ENCODE data around the gene CHD6. TPM values are rescaled to one million over a fixed set of nuclear protein-coding genes. Genes with fewer than 3 reads are reported as not detected.

The CHD6 gene
- total RNA-seq, 1 experiment from 2014 or later, result 26.6 TPM

GRCh38 chr20:41499064-41499463 is 119.1 kb downstream of the CHD6 start:
- RAD21 ChIA-PET (ENCODE audit: low non-redundant PET in 1 of 2, low total read pairs in 2 of 2, uncharacterized antibody in 2 of 2, unreplicated experiment in 2 of 2), result no interaction called here
- DNase-seq (ENCODE audit: low read depth, low spot score) (no peak), ATAC-seq (no peak)
- H3K27me3 ChIP-seq (ENCODE audit: insufficient read depth, low read length), result no peaks in the 10 kb centered on the region
- POLR2A ChIA-PET, result no interaction called here
- CTCF ChIA-PET, result no interaction called here
- no peaks in the 10 kb centered on the region for H3K36me3 ChIP-seq (ENCODE audit: control insufficient read depth in 1 of 2, insufficient read depth in 2 of 2, low read length in 2 of 2)
- H3K79me2 ChIP-seq (ENCODE audit: insufficient read depth, low read length), result no peaks in the 10 kb centered on the region
- H3K9me3 ChIP-seq (ENCODE audit: control insufficient read depth in 1 of 2, insufficient read depth in 1 of 2, low read depth in 1 of 2, low read length in 2 of 2), result no peaks in the 10 kb centered on the region; a peak in 1 of 4 replicates
- no peak overlapping the region for H3K27ac ChIP-seq (ENCODE audit: low read depth, low read length)
- H4K20me1 ChIP-seq (ENCODE audit: insufficient read depth), result no peaks in the 10 kb centered on the region
- intact Hi-C loops (cut with micrococcal nuclease), result no loop called here
- no peak overlapping the region for H3K9ac ChIP-seq (ENCODE audit: low read length)
- H3K4me3 ChIP-seq (replicated peaks in 1 of 2; ENCODE audit: low read depth in 1 of 2, low read length in 2 of 2), result no peak overlapping the region
- H3K4me2 ChIP-seq (ENCODE audit: low read length), result no peak overlapping the region
- TF ChIP-seq MAX (IDR thresholded peaks at IDR 0.05), result no peak
- TF ChIP-seq ELF1 (IDR thresholded peaks at IDR 0.05; ENCODE audit: borderline replicate concordance, low read depth), result no peak
- TF ChIP-seq EGR1 (IDR thresholded peaks at IDR 0.05; ENCODE audit: low read depth), result no peak
- TF ChIP-seq ZBTB33 (IDR thresholded peaks at IDR 0.05; ENCODE audit: extremely low read depth, insufficient replicate concordance, low read length), result no peak
- TF ChIP-seq CTCF (IDR thresholded peaks at IDR 0.05 in 2 of 3, conservative IDR thresholded peaks at IDR 0.05 in 1 of 3; ENCODE audit: borderline replicate concordance in 1 of 3, insufficient read depth in 1 of 3, low read depth in 2 of 3, low read length in 2 of 3), result no peak
- H3K9me2 ChIP-seq (ENCODE audit: insufficient read depth), result no peaks in the 10 kb centered on the region
- no peaks in the 10 kb centered on the region for H3K4me1 ChIP-seq (ENCODE audit: control insufficient read depth in 1 of 2, insufficient read depth in 2 of 2, low read length in 2 of 2)
- no peak overlapping the region for H2AFZ ChIP-seq (ENCODE audit: low read depth, low read length, poor library complexity, severe bottlenecking)
- no TSS peak for BruUV-seq (replicated peaks)

Data from HCT116 (cell line).